Body of pancreas (tissue), 4 donors: ENCODE measurements around the gene IRGQ.

Experiments
- CTCF ChIP-seq, 7 experiments: fragments of 450-650 bp in 4 of 7; fragments of 200-600 bp in 3 of 7; sonication (generic) in 3 of 7; IDR thresholded peaks; one replicate each; pipeline ENCODE4 v1.5.1; 2016 to 2019; ENCODE audit warnings: antibody characterized with exemption in 7 of 7
- POLR2A ChIP-seq, 3 donors: fragments of 450-650 bp; IDR thresholded peaks; one replicate each; pipeline ENCODE4 v1.6.1; 2016; ENCODE audit warnings: antibody characterized with exemption in 3 of 3, mild to moderate bottlenecking in 2 of 3

GRCh38 chr19:43616954-43617353, 21.0 kb upstream of the IRGQ start:
- TF ChIP-seq POLR2A (IDR thresholded peaks at IDR 0.05) (no peak), CTCF (IDR thresholded peaks at IDR 0.05) (no peak)
